Trophoblast cell (in vitro differentiated cells and primary cell): ENCODE measurements around the gene FGFBP2.

Experiments
- DNase-seq, 2 donors: peaks; one replicate each; pipeline ENCODE4 v3.0.0-alpha.2; 2016
- H2AFZ ChIP-seq: 2 replicates; pipeline ENCODE4 v1.6.1; 2013; ENCODE audit warnings: low read length, moderate library complexity, mild to moderate bottlenecking; ENCODE audit not compliant: insufficient read depth, poor library complexity
- H2AK5ac ChIP-seq: 2 replicates; pipeline ENCODE4 v1.6.1; 2013; ENCODE audit warnings: mild to moderate bottlenecking, low read length
- H2BK120ac ChIP-seq: 2 replicates; pipeline ENCODE4 v1.6.1; 2013; ENCODE audit warnings: low read length, mild to moderate bottlenecking, moderate library complexity; ENCODE audit not compliant: insufficient read depth, poor library complexity
- H2BK12ac ChIP-seq: 2 replicates; pipeline ENCODE4 v1.6.1; 2013; ENCODE audit warnings: mild to moderate bottlenecking, low read length, moderate library complexity
- H2BK5ac ChIP-seq: 2 replicates; pipeline ENCODE4 v1.6.1; 2013; ENCODE audit warnings: low read length, low read depth, moderate library complexity, mild to moderate bottlenecking; ENCODE audit not compliant: poor library complexity
- H3K14ac ChIP-seq: 2 replicates; pipeline ENCODE4 v1.6.1; 2013; ENCODE audit warnings: mild to moderate bottlenecking, low read length
- H3K18ac ChIP-seq: 2 replicates; pipeline ENCODE4 v1.6.1; 2013; ENCODE audit warnings: mild to moderate bottlenecking, low read length
- H3K23ac ChIP-seq: 2 replicates; pipeline ENCODE4 v1.6.1; 2013; ENCODE audit warnings: low read length
- H3K27ac ChIP-seq: 2 replicates; pipeline ENCODE4 v1.5.1; 2013; ENCODE audit warnings: low read depth, mild to moderate bottlenecking, inconsistent platforms, low read length, moderate library complexity
- H3K27me3 ChIP-seq: 2 replicates; pipeline ENCODE4 v1.6.1; 2013; ENCODE audit warnings: inconsistent platforms, mild to moderate bottlenecking, low read length, moderate library complexity; ENCODE audit not compliant: insufficient read depth
- H3K36me3 ChIP-seq, 2 experiments: 1 replicate in 1 of 2; 2 replicates in 1 of 2; pipeline ENCODE4 v1.6.1; 2013; ENCODE audit warnings: low read length in 2 of 2, mild to moderate bottlenecking in 2 of 2, moderate library complexity in 1 of 2; ENCODE audit not compliant: insufficient read depth in 2 of 2, control insufficient read depth in 1 of 2
- H3K4ac ChIP-seq: 2 replicates; pipeline ENCODE4 v1.6.1; 2013; ENCODE audit warnings: low read depth, mild to moderate bottlenecking, low read length, moderate library complexity
- H3K4me1 ChIP-seq, 2 experiments: 1 replicate in 1 of 2; 2 replicates in 1 of 2; pipeline ENCODE4 v1.6.1; 2013; ENCODE audit warnings: low read length in 2 of 2, mild to moderate bottlenecking in 2 of 2, moderate library complexity in 1 of 2; ENCODE audit not compliant: insufficient read depth in 2 of 2, control insufficient read depth in 1 of 2
- H3K4me2 ChIP-seq: 2 replicates; pipeline ENCODE4 v1.6.1; 2013; ENCODE audit warnings: inconsistent platforms, mild to moderate bottlenecking, low read length, moderate library complexity
- H3K4me3 ChIP-seq: 2 replicates; pipeline ENCODE4 v1.5.1; 2013; ENCODE audit warnings: mild to moderate bottlenecking, low read depth, low read length, inconsistent platforms
- H3K79me1 ChIP-seq: one replicate; pipeline ENCODE4 v1.6.1; 2013; ENCODE audit warnings: low read length
- H3K79me2 ChIP-seq: 2 replicates; pipeline ENCODE4 v1.6.1; 2013; ENCODE audit warnings: low read length, mild to moderate bottlenecking; ENCODE audit not compliant: control insufficient read depth, insufficient read depth, poor library complexity
- H3K9ac ChIP-seq: 2 replicates; pipeline ENCODE4 v1.6.1; 2013; ENCODE audit warnings: mild to moderate bottlenecking, low read length
- H3K9me3 ChIP-seq: 2 replicates; pipeline ENCODE4 v1.6.1; 2013; ENCODE audit warnings: low read depth, mild to moderate bottlenecking, control low read depth, inconsistent platforms, low read length; ENCODE audit not compliant: insufficient read depth
- H4K12ac ChIP-seq: 2 replicates; pipeline ENCODE4 v1.6.1; 2013; ENCODE audit warnings: low read depth, mild to moderate bottlenecking, low read length, moderate library complexity
- H4K8ac ChIP-seq: 2 replicates; pipeline ENCODE4 v1.6.1; 2013; ENCODE audit warnings: low read depth, mild to moderate bottlenecking, low read length, moderate library complexity
- H4K91ac ChIP-seq: one replicate; pipeline ENCODE4 v1.6.1; 2013; ENCODE audit warnings: low read depth, mild to moderate bottlenecking, low read length, moderate library complexity
- WGBS: extraction: QIAGEN DNeasy Blood & Tissue Kit; methylation state at CpG from one replicate; pipeline ENCODE4 v1.1.7; 2013; ENCODE audit warnings: missing lambda C conversion rate; ENCODE audit not compliant: insufficient read length, insufficient coverage; ENCODE audit errors: extremely low coverage; 5-methylcytosine and 5-hydroxymethylcytosine counted together

Gene FGFBP2

DNA sequence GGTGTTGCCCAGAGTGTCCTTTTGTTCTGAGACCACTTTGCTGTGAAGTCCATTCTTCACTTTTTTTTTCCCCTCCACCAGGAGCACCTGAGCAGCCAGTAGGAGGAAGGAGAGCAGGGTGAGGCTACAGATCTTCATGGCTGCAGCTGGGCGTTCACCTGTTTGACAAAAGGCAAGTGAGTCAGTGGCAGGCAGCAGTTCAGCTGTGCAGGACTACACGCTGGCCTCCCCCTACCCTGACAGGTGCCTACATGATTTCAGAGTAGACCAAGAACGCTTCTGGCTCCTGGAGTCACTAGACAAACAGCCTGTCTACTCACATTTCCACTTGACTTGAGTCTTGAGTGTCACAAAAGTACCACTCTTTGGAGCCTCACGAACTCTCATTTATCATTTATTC is 26.5 kb downstream of the FGFBP2 start:
- Histone ChIP-seq H3K36me3 (no peaks in the 10 kb centered on the region), H4K91ac (no peak overlapping the region), H4K8ac (no peak overlapping the region), H3K14ac (no peak overlapping the region), H3K4me3 (no peak overlapping the region), H3K18ac (no peak overlapping the region), H3K4ac (no peak overlapping the region), H2BK5ac (no peak overlapping the region), H3K9ac (no peak overlapping the region), H3K23ac (no peak overlapping the region), H4K12ac (no peak overlapping the region), H2BK12ac (no peak overlapping the region), H3K27ac (no peak overlapping the region), H3K9me3 (no peaks in the 10 kb centered on the region), H2BK120ac (no peak overlapping the region), H3K4me2 (no peak overlapping the region), H2AFZ (no peak overlapping the region), H3K79me1 (no peaks in the 10 kb centered on the region), H3K79me2 (no peaks in the 10 kb centered on the region), H3K4me1 (peaks cover 0 to 5% of the 10 kb centered on the region in 2 experiments), H3K27me3 (no peaks in the 10 kb centered on the region), H2AK5ac (no peak overlapping the region)
- WGBS = no CpG with 5 or more reads among the region's 4 CpGs
- DNase-seq = no peak

DNA sequence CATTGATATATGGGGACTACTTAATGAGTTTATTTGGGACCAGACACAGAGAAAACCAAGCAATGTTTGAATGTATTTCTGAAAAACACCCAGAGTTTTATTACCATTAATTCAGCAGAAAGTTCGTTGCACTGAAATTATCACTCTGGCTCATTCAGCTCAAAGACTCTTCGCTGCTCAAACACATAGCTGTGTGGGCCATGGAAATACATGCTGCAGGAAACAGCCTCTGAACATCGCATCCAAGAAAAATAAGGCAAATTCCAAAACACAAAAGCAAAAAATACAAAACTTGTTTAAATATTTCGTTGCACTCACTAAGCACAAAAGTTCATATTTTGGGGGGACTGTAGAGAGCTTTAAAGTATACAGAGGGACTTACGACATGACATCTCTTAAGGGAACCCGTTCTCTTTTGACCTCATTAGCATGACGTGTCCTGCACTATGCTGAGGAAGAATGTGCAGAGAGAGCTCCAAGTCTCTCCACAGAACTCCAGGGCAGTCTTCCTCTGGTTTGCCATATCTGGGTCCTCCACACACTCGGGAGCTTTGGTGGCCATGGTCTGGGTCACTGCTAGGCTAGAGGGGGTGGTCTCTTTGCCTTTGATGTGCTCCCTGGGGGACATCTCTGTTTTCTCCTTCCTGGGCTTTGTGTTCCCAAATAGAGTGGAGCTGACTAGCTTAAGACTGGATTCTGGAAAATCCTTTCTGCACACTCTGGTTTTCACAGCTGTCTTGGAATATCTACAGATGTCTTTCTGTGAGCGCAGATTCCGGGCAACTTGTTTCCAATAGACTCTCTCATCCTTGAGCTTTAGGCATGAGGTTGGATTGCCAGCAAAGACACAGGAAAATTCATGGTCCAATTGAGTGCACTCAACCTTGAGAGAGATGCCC is 27.2 kb downstream of the FGFBP2 start:
- Histone ChIP-seq H3K27ac (no peak overlapping the region), H3K4me1 (peaks cover 0 to 5% of the 10 kb centered on the region in 2 experiments), H4K91ac (no peak overlapping the region), H3K23ac (no peak overlapping the region), H4K8ac (no peak overlapping the region), H2BK5ac (no peak overlapping the region), H3K18ac (no peak overlapping the region), H3K9me3 (no peaks in the 10 kb centered on the region), H3K4me3 (no peak overlapping the region), H3K79me2 (no peaks in the 10 kb centered on the region), H3K4me2 (no peak overlapping the region), H3K14ac (no peak overlapping the region), H2BK12ac (no peak overlapping the region), H3K9ac (no peak overlapping the region), H2AFZ (no peak overlapping the region), H3K79me1 (no peaks in the 10 kb centered on the region), H4K12ac (no peak overlapping the region), H2BK120ac (no peak overlapping the region), H3K27me3 (no peaks in the 10 kb centered on the region), H2AK5ac (no peak overlapping the region), H3K36me3 (no peaks in the 10 kb centered on the region), H3K4ac (no peak overlapping the region)
- WGBS = no CpG with 5 or more reads among the region's 10 CpGs
- DNase-seq = peak in 1 of 2 donors; percentile 32

DNA sequence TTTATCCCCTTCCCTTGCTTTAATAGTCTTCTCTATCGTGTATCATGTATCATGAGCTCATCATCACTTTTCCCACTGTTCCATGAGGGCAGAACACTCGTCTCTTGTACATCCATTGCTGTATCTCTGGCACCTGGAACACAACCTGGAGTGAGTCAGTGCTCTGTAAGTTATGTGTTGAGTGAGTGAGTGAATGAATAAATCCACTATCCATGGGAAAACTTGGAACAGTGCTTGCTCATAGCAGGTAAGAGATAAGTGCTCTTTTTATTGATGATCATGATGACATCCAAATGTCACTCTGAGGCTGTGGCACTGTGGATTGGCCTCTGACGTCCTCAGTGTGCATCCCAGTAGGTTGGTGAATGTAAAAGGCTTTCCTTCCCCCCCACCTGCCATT is 28.7 kb downstream of the FGFBP2 start:
- Histone ChIP-seq H3K36me3 (no peaks in the 10 kb centered on the region), H3K9me3 (peaks cover 2% of the 10 kb centered on the region), H2BK5ac (no peak overlapping the region), H3K4me1 (peaks cover 0 to 8% of the 10 kb centered on the region in 2 experiments), H3K23ac (no peak overlapping the region), H3K4me2 (no peak overlapping the region), H4K8ac (no peak overlapping the region), H2AK5ac (no peak overlapping the region), H3K18ac (no peak overlapping the region), H3K14ac (no peak overlapping the region), H2AFZ (no peak overlapping the region), H3K4me3 (no peak overlapping the region), H4K91ac (no peak overlapping the region), H3K4ac (no peak overlapping the region), H2BK12ac (no peak overlapping the region), H4K12ac (no peak overlapping the region), H3K27me3 (no peaks in the 10 kb centered on the region), H3K27ac (no peak overlapping the region), H3K9ac (no peak overlapping the region), H2BK120ac (no peak overlapping the region), H3K79me1 (no peaks in the 10 kb centered on the region), H3K79me2 (no peaks in the 10 kb centered on the region)
- WGBS = no CpG with 5 or more reads among the region's 3 CpGs
- no peak for DNase-seq

DNA sequence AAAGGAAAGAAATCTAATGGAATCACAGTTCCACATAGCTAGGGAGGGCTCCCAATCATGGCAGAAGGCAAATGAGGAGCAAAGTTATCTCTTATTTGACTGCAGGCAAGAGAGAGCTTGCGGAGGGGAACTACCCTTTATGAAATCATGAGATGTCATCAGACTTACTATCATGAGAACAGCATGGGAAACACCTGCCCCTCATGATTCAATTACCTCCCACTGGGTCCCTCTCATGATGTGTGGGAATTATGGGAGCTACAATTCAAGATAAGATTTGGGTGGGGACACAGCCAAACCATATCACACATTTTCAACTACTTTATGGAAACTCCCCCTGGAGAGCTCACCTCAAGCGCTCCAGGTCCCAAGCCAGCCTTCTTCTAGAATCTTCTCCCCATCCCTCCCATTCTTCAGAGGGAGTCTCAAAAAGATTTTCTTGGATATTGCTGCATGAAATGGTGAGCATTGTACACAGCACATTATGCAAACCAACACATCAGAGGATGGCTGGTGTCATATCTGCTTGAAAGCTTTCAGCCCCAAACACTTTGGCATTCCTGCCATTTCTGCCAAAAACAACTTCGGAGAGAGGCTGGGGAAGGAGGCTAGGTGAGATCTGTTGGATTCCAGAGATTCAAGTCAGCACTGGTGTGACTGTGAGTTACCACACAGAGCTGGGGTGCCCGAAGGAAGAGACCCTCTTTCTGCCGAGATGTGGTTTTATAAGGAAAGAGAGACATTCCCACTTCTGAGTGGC is 31.3 kb downstream of the FGFBP2 start:
- Histone ChIP-seq H2AFZ (no peak overlapping the region), H3K79me2 (no peaks in the 10 kb centered on the region), H3K4me3 (no peak overlapping the region), H3K27me3 (no peaks in the 10 kb centered on the region), H3K4me1 (peaks cover 4 to 6% of the 10 kb centered on the region in 2 experiments), H3K9ac (no peak overlapping the region), H4K91ac (no peak overlapping the region), H3K36me3 (no peaks in the 10 kb centered on the region), H4K12ac (no peak overlapping the region), H3K4ac (no peak overlapping the region), H3K18ac (no peak overlapping the region), H3K79me1 (no peaks in the 10 kb centered on the region), H2BK12ac (no peak overlapping the region), H3K9me3 (peaks cover 2% of the 10 kb centered on the region), H3K4me2 (no peak overlapping the region), H2BK5ac (no peak overlapping the region), H2BK120ac (no peak overlapping the region), H3K27ac (no peak overlapping the region), H3K14ac (no peak overlapping the region), H2AK5ac (no peak overlapping the region), H4K8ac (no peak overlapping the region), H3K23ac (no peak overlapping the region)
- no CpG with 5 or more reads among the region's 5 CpGs for WGBS
- DNase-seq = peak; percentile 83 to 95
